IgD-negative memory B cell (primary cell): ENCODE results near the gene CD300LD. TPM values are rescaled to one million over a fixed set of nuclear protein-coding genes. Genes with fewer than 3 reads are reported as not detected.
A peak's percentile ranks its signal among the peaks of the same experiment; 100 is the strongest.

Experiments used
- H3K27ac Mint-ChIP-seq, 3 donors: one replicate each; pipeline ENCODE4 v1.8.0; 2020 to 2022; ENCODE audit warnings: mild to moderate bottlenecking in 3 of 3, mixed read lengths in 3 of 3, moderate library complexity in 1 of 3
- H3K27me3 Mint-ChIP-seq: one replicate; pipeline ENCODE4 v1.8.0; 2021; ENCODE audit warnings: mixed read lengths
- H3K36me3 Mint-ChIP-seq: one replicate; pipeline ENCODE4 v1.8.0; 2020; ENCODE audit warnings: mild to moderate bottlenecking, mixed read lengths
- H3K4me1 Mint-ChIP-seq, 3 donors: one replicate each; pipeline ENCODE4 v1.8.0; 2020 to 2022; ENCODE audit warnings: mixed read lengths in 3 of 3, mild to moderate bottlenecking in 1 of 3
- H3K4me3 Mint-ChIP-seq, 4 donors: one replicate each; pipeline ENCODE4 v1.8.0; 2020 to 2022; ENCODE audit warnings: mild to moderate bottlenecking in 4 of 4, mixed read lengths in 4 of 4, moderate library complexity in 3 of 4
- H3K9me3 Mint-ChIP-seq, 3 donors: one replicate each; pipeline ENCODE4 v1.8.0; 2020 to 2021; ENCODE audit warnings: mixed read lengths in 3 of 3, mild to moderate bottlenecking in 1 of 3
- polyA plus RNA-seq: library from polyadenylated mRNA; unstranded; fragments of 300-500 nt; fragmentation: Illumina TruSeq; gene quantifications from one replicate; pipeline ENCODE4 v1.2.3, GENCODE V29; 2021

Gene CD300LD
- polyA plus RNA-seq, 1 donor from 2014 or later, result not detected

- peaks cover 0 to 9% (median 7%) of the 10 kb centered on the region in 3 donors for H3K4me1 Mint-ChIP-seq
- no peak overlapping the region for H3K27ac Mint-ChIP-seq
- peaks cover 12% of the 10 kb centered on the region for H3K27me3 Mint-ChIP-seq
- H3K4me3 Mint-ChIP-seq, result peak overlapping the region in 1 of 4 donors; percentile 5
- peaks cover 2 to 8% (median 3%) of the 10 kb centered on the region in 3 donors for H3K9me3 Mint-ChIP-seq
- H3K36me3 Mint-ChIP-seq, result no peaks in the 10 kb centered on the region
Observed at GRCh38 chr17:74552037-74552436, 40.0 kb downstream of the CD300LD start.

- H3K36me3 Mint-ChIP-seq, result no peaks in the 10 kb centered on the region
- no peaks in the 10 kb centered on the region for H3K9me3 Mint-ChIP-seq
- H3K27ac Mint-ChIP-seq, result no peak overlapping the region
- no peak overlapping the region for H3K4me3 Mint-ChIP-seq
- H3K27me3 Mint-ChIP-seq, result peaks cover 12% of the 10 kb centered on the region
- peaks cover 0 to 12% (median 9%) of the 10 kb centered on the region in 3 donors for H3K4me1 Mint-ChIP-seq
Observed at GRCh38 chr17:74550602-74551001, 41.5 kb downstream of the CD300LD start.

- no peak overlapping the region for H3K27ac Mint-ChIP-seq
- H3K4me3 Mint-ChIP-seq, result no peak overlapping the region
- peaks cover 0 to 16% (median 9%) of the 10 kb centered on the region in 3 donors for H3K4me1 Mint-ChIP-seq
- no peaks in the 10 kb centered on the region for H3K36me3 Mint-ChIP-seq
- H3K9me3 Mint-ChIP-seq, result no peaks in the 10 kb centered on the region
- peaks cover 12% of the 10 kb centered on the region for H3K27me3 Mint-ChIP-seq
Observed at GRCh38 chr17:74549343-74549742, 42.7 kb downstream of the CD300LD start.

GRCh38 chr17:74547736-74548135 is 44.3 kb downstream of the CD300LD start:
- peak overlapping the region in 1 of 3 donors; percentile 57 for H3K27ac Mint-ChIP-seq
- H3K9me3 Mint-ChIP-seq, result no peaks in the 10 kb centered on the region
- H3K4me1 Mint-ChIP-seq, result peaks cover 0 to 16% (median 9%) of the 10 kb centered on the region in 3 donors
- H3K36me3 Mint-ChIP-seq, result no peaks in the 10 kb centered on the region
- peak overlapping the region in 1 of 4 donors; percentile 55 for H3K4me3 Mint-ChIP-seq
- peaks cover 12% of the 10 kb centered on the region for H3K27me3 Mint-ChIP-seq

GRCh38 chr17:74547264-74547663 is 44.8 kb downstream of the CD300LD start:
- Mint-ChIP-seq H3K27ac (no peak overlapping the region), H3K9me3 (no peaks in the 10 kb centered on the region), H3K36me3 (no peaks in the 10 kb centered on the region), H3K4me3 (no peak overlapping the region), H3K4me1 (peaks cover 0 to 16% (median 9%) of the 10 kb centered on the region in 3 donors), H3K27me3 (peaks cover 12% of the 10 kb centered on the region)

GRCh38 chr17:74546586-74546985 is 45.5 kb downstream of the CD300LD start:
- H3K4me1 Mint-ChIP-seq, result peaks cover 0 to 16% (median 9%) of the 10 kb centered on the region in 3 donors

GRCh38 chr17:74545843-74546230 is 46.2 kb downstream of the CD300LD start, which contains the start of gene CD300C:
Gene CD300C (minus strand): TSS chr17:74546115. CDS start chr17:74545782, 333 bp downstream.
- Mint-ChIP-seq H3K4me3 (peak within 1 kb of the TSS in 1 of 4 donors; percentile 37), H3K27me3 (peaks cover 12% of the 10 kb centered on the region), H3K27ac (no peak within 1 kb of the TSS), H3K9me3 (no peaks in the 10 kb centered on the region), H3K36me3 (no peaks in the 10 kb centered on the region), H3K4me1 (peaks cover 0 to 16% (median 8%) of the 10 kb centered on the region in 3 donors)

More at GRCh38 chr17:74546586-74546985, 45.5 kb downstream of the CD300LD start:
- Mint-ChIP-seq H3K27me3 (peaks cover 12% of the 10 kb centered on the region), H3K9me3 (no peaks in the 10 kb centered on the region), H3K36me3 (no peaks in the 10 kb centered on the region), H3K27ac (no peak overlapping the region), H3K4me3 (no peak overlapping the region)

- Mint-ChIP-seq H3K27me3 (peaks cover 12% of the 10 kb centered on the region), H3K27ac (no peak overlapping the region), H3K9me3 (no peaks in the 10 kb centered on the region), H3K4me1 (peaks cover 0 to 16% (median 6%) of the 10 kb centered on the region in 3 donors), H3K36me3 (no peaks in the 10 kb centered on the region), H3K4me3 (peak overlapping the region in 1 of 4 donors; percentile 37)
Observed at GRCh38 chr17:74544991-74545842, 46.9 kb downstream of the CD300LD start.

GRCh38 chr17:74543891-74544760 is 48.0 kb downstream of the CD300LD start:
- H3K4me3 Mint-ChIP-seq, result peak overlapping the region in 1 of 4 donors; percentile 66
- peaks cover 0 to 2% (median 0%) of the 10 kb centered on the region in 3 donors for H3K9me3 Mint-ChIP-seq
- H3K4me1 Mint-ChIP-seq, result peaks cover 0 to 16% (median 6%) of the 10 kb centered on the region in 3 donors
- peaks cover 9% of the 10 kb centered on the region for H3K27me3 Mint-ChIP-seq
- H3K27ac Mint-ChIP-seq, result no peak overlapping the region
- H3K36me3 Mint-ChIP-seq, result no peaks in the 10 kb centered on the region

- Mint-ChIP-seq H3K9me3 (peaks cover 0 to 2% (median 0%) of the 10 kb centered on the region in 3 donors), H3K27ac (no peak overlapping the region), H3K4me3 (no peak overlapping the region), H3K4me1 (peaks cover 0 to 15% (median 6%) of the 10 kb centered on the region in 3 donors), H3K36me3 (no peaks in the 10 kb centered on the region), H3K27me3 (peaks cover 6% of the 10 kb centered on the region)
Observed at GRCh38 chr17:74543406-74543805, 48.7 kb downstream of the CD300LD start.

GRCh38 chr17:74542727-74543383 is 49.2 kb downstream of the CD300LD start:
- H3K27ac Mint-ChIP-seq, result no peak overlapping the region
- H3K4me1 Mint-ChIP-seq, result peaks cover 0 to 11% (median 2%) of the 10 kb centered on the region in 3 donors

GRCh38 chr17:74542166-74542565 is 49.9 kb downstream of the CD300LD start:
- H3K4me3 Mint-ChIP-seq, result no peak overlapping the region
- peaks cover 0 to 2% (median 0%) of the 10 kb centered on the region in 3 donors for H3K9me3 Mint-ChIP-seq
- no peak overlapping the region for H3K27ac Mint-ChIP-seq
- H3K27me3 Mint-ChIP-seq, result no peaks in the 10 kb centered on the region
- H3K36me3 Mint-ChIP-seq, result no peaks in the 10 kb centered on the region
- peaks cover 0 to 8% (median 0%) of the 10 kb centered on the region in 3 donors for H3K4me1 Mint-ChIP-seq

More at GRCh38 chr17:74542727-74543383, 49.2 kb downstream of the CD300LD start:
- no peaks in the 10 kb centered on the region for H3K36me3 Mint-ChIP-seq
- H3K27me3 Mint-ChIP-seq, result peaks cover 1% of the 10 kb centered on the region
- no peak overlapping the region for H3K4me3 Mint-ChIP-seq
- H3K9me3 Mint-ChIP-seq, result peaks cover 0 to 2% (median 0%) of the 10 kb centered on the region in 3 donors

GRCh38 chr17:74541176-74542111 is 50.6 kb downstream of the CD300LD start:
- Mint-ChIP-seq H3K9me3 (peaks cover 0 to 2% (median 0%) of the 10 kb centered on the region in 3 donors), H3K36me3 (no peaks in the 10 kb centered on the region), H3K27ac (no peak overlapping the region), H3K4me1 (peaks cover 0 to 8% (median 0%) of the 10 kb centered on the region in 3 donors), H3K27me3 (no peaks in the 10 kb centered on the region), H3K4me3 (no peak overlapping the region)
